WTC11 (cell line): ENCODE data around the gene INTS11. TPM values are rescaled to one million over a fixed set of nuclear protein-coding genes. Genes with fewer than 3 reads are reported as not detected.

ENCODE experiments used
- ARID4B ChIP-seq: sonication (generic); formaldehyde crosslinking; IDR thresholded peaks from 2 replicates; pipeline ENCODE4 v1.8.0; 2023; ENCODE audit warnings: missing genetic modification reagents, mild to moderate bottlenecking, borderline replicate concordance
- ATF2 ChIP-seq: sonication (generic); formaldehyde crosslinking; IDR thresholded peaks from 2 replicates; pipeline ENCODE4 v1.8.1; 2022; ENCODE audit warnings: low read depth, missing genetic modification reagents, borderline replicate concordance
- ATF3 ChIP-seq: sonication (generic); formaldehyde crosslinking; conservative IDR thresholded peaks from 2 replicates; pipeline ENCODE4 v1.8.1; 2022; ENCODE audit warnings: mild to moderate bottlenecking, missing genetic modification reagents
- CREB1 ChIP-seq: sonication (generic); formaldehyde crosslinking; IDR thresholded peaks from 2 replicates; pipeline ENCODE4 v1.8.0; 2023; ENCODE audit warnings: mild to moderate bottlenecking, missing genetic modification reagents
- E2F4 ChIP-seq: sonication (generic); formaldehyde crosslinking; IDR thresholded peaks from 2 replicates; pipeline ENCODE4 v1.8.1; 2022; ENCODE audit warnings: low read depth, mild to moderate bottlenecking, moderate library complexity, missing genetic modification reagents, borderline replicate concordance
- EMX1 ChIP-seq: fragments of 250-450 bp; sonication (Bioruptor Pico); IDR thresholded peaks from 2 replicates; pipeline ENCODE4 v1.8.0; 2021; ENCODE audit warnings: mild to moderate bottlenecking
- ETV6 ChIP-seq: sonication (generic); formaldehyde crosslinking; IDR thresholded peaks from 2 replicates; pipeline ENCODE4 v1.8.1; 2022; ENCODE audit warnings: mild to moderate bottlenecking, missing genetic modification reagents
- FOXP4 ChIP-seq: sonication (generic); formaldehyde crosslinking; IDR thresholded peaks from 2 replicates; pipeline ENCODE4 v1.8.0; 2022; ENCODE audit warnings: mild to moderate bottlenecking, missing genetic modification reagents
- GABPB1 ChIP-seq: sonication (generic); formaldehyde crosslinking; IDR thresholded peaks from 2 replicates; pipeline ENCODE4 v1.8.1; 2023; ENCODE audit warnings: mild to moderate bottlenecking, missing genetic modification reagents
- GRHL2 ChIP-seq: fragments of 250-450 bp; sonication (Bioruptor Pico); IDR thresholded peaks from 2 replicates; pipeline ENCODE4 v1.8.0; 2022; ENCODE audit warnings: mild to moderate bottlenecking, moderate library complexity; ENCODE audit not compliant: insufficient replicate concordance, severe bottlenecking
- HMGXB4 ChIP-seq: sonication (generic); formaldehyde crosslinking; IDR thresholded peaks from 2 replicates; pipeline ENCODE4 v1.8.1; 2023; ENCODE audit warnings: mild to moderate bottlenecking, moderate library complexity, missing genetic modification reagents
- JAZF1 ChIP-seq: fragments of 250-450 bp; sonication (Bioruptor Pico); IDR thresholded peaks from 2 replicates; pipeline ENCODE4 v1.9.0; 2021; ENCODE audit warnings: moderate library complexity, mild to moderate bottlenecking, inconsistent platforms
- OVOL2 ChIP-seq: fragments of 250-450 bp; sonication (Bioruptor Pico); IDR thresholded peaks from 2 replicates; pipeline ENCODE4 v1.9.0; 2021; ENCODE audit warnings: mild to moderate bottlenecking, borderline replicate concordance
- RELA ChIP-seq: sonication (generic); formaldehyde crosslinking; IDR thresholded peaks from 2 replicates; pipeline ENCODE4 v1.8.1; 2022; ENCODE audit warnings: missing genetic modification reagents, mild to moderate bottlenecking, borderline replicate concordance
- TEAD1 ChIP-seq: sonication (generic); formaldehyde crosslinking; IDR thresholded peaks from 2 replicates; pipeline ENCODE4 v1.8.0; 2022; ENCODE audit warnings: mild to moderate bottlenecking, missing genetic modification reagents
- TP53 ChIP-seq: sonication (generic); formaldehyde crosslinking; IDR thresholded peaks from 2 replicates; pipeline ENCODE4 v1.8.1; 2023; ENCODE audit warnings: mild to moderate bottlenecking, missing genetic modification reagents
- ZMAT4 ChIP-seq: fragments of 250-450 bp; sonication (Bioruptor Pico); IDR thresholded peaks from 2 replicates; pipeline ENCODE4 v1.9.0; 2021; ENCODE audit warnings: mild to moderate bottlenecking
- ZNF281 ChIP-seq: sonication (generic); formaldehyde crosslinking; IDR thresholded peaks from 2 replicates; pipeline ENCODE4 v1.8.0; 2023; ENCODE audit warnings: mild to moderate bottlenecking, missing genetic modification reagents
- ZNF317 ChIP-seq: sonication (generic); formaldehyde crosslinking; IDR thresholded peaks from 2 replicates; pipeline ENCODE4 v1.8.1; 2023; ENCODE audit warnings: low read depth, mild to moderate bottlenecking, moderate library complexity, missing genetic modification reagents, borderline replicate concordance
- ZNF425 ChIP-seq: fragments of 250-450 bp; sonication (Bioruptor Pico); conservative IDR thresholded peaks from 2 replicates; pipeline ENCODE4 v1.9.0; 2021; ENCODE audit warnings: mild to moderate bottlenecking
- total RNA-seq: library from RNA; stranded (reverse); gene quantifications from 3 replicates; pipeline ENCODE4 v1.2.3, GENCODE V29; 2021

The INTS11 gene
- total RNA-seq, 1 experiment from 2014 or later = 170 TPM

- TF ChIP-seq ZNF425 (CRISPR knock-in tag) (no peak), TP53 (CRISPR knock-in tag) (no peak), CREB1 (no peak), ZNF281 (0 out of 2 replicates have a peak, but pooled peaks have one; percentile 33), ARID4B (0 out of 2 replicates have a peak, but pooled peaks have one; percentile 47), ZNF317 (CRISPR knock-in tag) (no peak), JAZF1 (CRISPR knock-in tag) (no peak), GABPB1 (CRISPR knock-in tag) (no peak), GRHL2 (CRISPR knock-in tag) (no peak), FOXP4 (CRISPR knock-in tag) (peak; percentile 34; the same call in 1 of the 2 replicates), HMGXB4 (no peak), ATF3 (CRISPR knock-in tag) (no peak), TEAD1 (CRISPR knock-in tag) (peak; percentile 73; the same call in 1 of the 2 replicates), ETV6 (CRISPR knock-in tag) (peak; percentile 61; the same call in 1 of the 2 replicates), ZMAT4 (CRISPR knock-in tag) (no peak), E2F4 (CRISPR knock-in tag) (0 out of 2 replicates have a peak, but pooled peaks have one; percentile 22), EMX1 (no peak; the same call in 1 of the 2 replicates), ATF2 (no peak), RELA (CRISPR knock-in tag) (no peak), OVOL2 (CRISPR knock-in tag) (no peak)
Measured at GRCh38 chr1:1353389-1354151, 29.1 kb upstream of the INTS11 start (continued).
